H1 (cell line): ENCODE results near the gene COL20A1. TPM values are rescaled to one million over a fixed set of nuclear protein-coding genes. Genes with fewer than 3 reads are reported as not detected.
A peak's percentile ranks its signal among the peaks of the same experiment; 100 is the strongest.

Experiments
- CTCF ChIA-PET: fragments of 300-600 bp; sonication (Branson Sonifier 250); formaldehyde crosslinking; loops from one replicate; lab custom pipeline; 2021; ENCODE audit not compliant: partially characterized antibody; lab: Charles Lee
- POLR2A ChIA-PET: fragments of 300-600 bp; sonication (Branson Sonifier 250); formaldehyde crosslinking; loops from one replicate; lab custom pipeline; 2021; ENCODE audit warnings: inconsistent platforms; ENCODE audit not compliant: partially characterized antibody; lab: Charles Lee
- DNase-seq, 2 experiments: peaks; one replicate each; pipeline versions ENCODE4 v3.0.0 to v3.0.0-alpha.2; 2010 to 2022; ENCODE audit warnings: low spot score in 2 of 2, low read depth in 1 of 2, mixed read lengths in 1 of 2
- FAIRE-seq: peaks from 2 replicates; lab custom pipeline; 2011; peaks lifted over from hg19 to GRCh38; lab: Jason Lieb, UNC
- H2AFZ ChIP-seq: 2 replicates; pipeline ENCODE4 v1.8.1; 2012; ENCODE audit warnings: low read length, inconsistent platforms
- H2AK5ac ChIP-seq: 2 replicates; pipeline ENCODE4 v1.6.1; 2013; ENCODE audit warnings: low read depth, low read length
- H2BK120ac ChIP-seq: replicated peaks from 2 replicates; pipeline ENCODE3; 2013; ENCODE audit warnings: low read depth, low read length, inconsistent platforms
- H2BK12ac ChIP-seq: 2 replicates; pipeline ENCODE4 v1.6.1; 2013; ENCODE audit warnings: low read depth, low read length
- H2BK15ac ChIP-seq: 2 replicates; pipeline ENCODE4 v1.6.1; 2013; ENCODE audit warnings: low read length
- H2BK20ac ChIP-seq: 2 replicates; pipeline ENCODE4 v1.6.1; 2013; ENCODE audit warnings: low read length
- H2BK5ac ChIP-seq: 2 replicates; pipeline ENCODE4 v1.6.1; 2013; ENCODE audit warnings: low read depth, low read length
- H3K14ac ChIP-seq: 2 replicates; pipeline ENCODE4 v1.6.1; 2013; ENCODE audit warnings: inconsistent platforms; ENCODE audit not compliant: insufficient read length
- H3K18ac ChIP-seq: 2 replicates; pipeline ENCODE4 v1.6.1; 2013; ENCODE audit warnings: low read length; ENCODE audit errors: extremely low read depth
- H3K23ac ChIP-seq: 2 replicates; pipeline ENCODE4 v1.6.1; 2013; ENCODE audit warnings: inconsistent platforms; ENCODE audit not compliant: insufficient read length
- H3K23me2 ChIP-seq: 2 replicates; pipeline ENCODE4 v1.6.1; 2013; ENCODE audit warnings: low read depth, low read length
- H3K27ac ChIP-seq: 2 replicates; pipeline ENCODE4 v1.6.1; 2011; ENCODE audit warnings: low read depth, low read length, inconsistent platforms
- H3K27me3 ChIP-seq, 4 experiments: replicated peaks in 1 of 4; 1 replicate in 1 of 4; 2 replicates in 3 of 4; pipeline versions ENCODE4 v1.6.1 to v1.8.1; 2011 to 2013; ENCODE audit warnings: low read length in 3 of 4, mild to moderate bottlenecking in 3 of 4, inconsistent platforms in 2 of 4, mixed read lengths in 2 of 4, moderate library complexity in 1 of 4; ENCODE audit not compliant: control insufficient read depth in 3 of 4, insufficient read depth in 3 of 4; ENCODE audit errors: extremely low read depth in 1 of 4
- H3K36me3 ChIP-seq, 4 experiments: 2 replicates each; pipeline versions ENCODE4 v1.6.1 to v1.8.1; 2011 to 2013; ENCODE audit warnings: mild to moderate bottlenecking in 4 of 4, low read length in 3 of 4, moderate library complexity in 2 of 4, control low read depth in 1 of 4, inconsistent platforms in 1 of 4; ENCODE audit not compliant: insufficient read depth in 4 of 4, control insufficient read depth in 2 of 4
- H3K4ac ChIP-seq: replicated peaks from 2 replicates; pipeline ENCODE3; 2013; ENCODE audit warnings: low read length, low read depth, mixed read lengths, inconsistent platforms; ENCODE audit not compliant: insufficient read length
- H3K4me1 ChIP-seq, 4 experiments: replicated peaks in 1 of 4; 1 replicate in 1 of 4; 2 replicates in 3 of 4; pipeline versions ENCODE4 v1.6.1 to v1.8.1; 2011 to 2013; ENCODE audit warnings: low read length in 3 of 4, inconsistent platforms in 2 of 4, mixed read lengths in 1 of 4; ENCODE audit not compliant: insufficient read depth in 4 of 4, control insufficient read depth in 3 of 4
- H3K4me2 ChIP-seq, 2 experiments: 2 replicates each; pipeline versions ENCODE4 v1.6.1 to v1.8.1; 2011 to 2013; ENCODE audit warnings: low read depth in 2 of 2, low read length in 2 of 2, control low read depth in 1 of 2, inconsistent platforms in 1 of 2, mild to moderate bottlenecking in 1 of 2; ENCODE audit not compliant: insufficient read depth in 1 of 2
- H3K4me3 ChIP-seq, 4 experiments: fragments of 200-600, 300-600 bp in 1 of 4; sonication (generic), shearing (Covaris generic), sonication (Bioruptor Twin) in 1 of 4; 2 replicates each; pipeline versions ENCODE4 v1.5.1 to v1.8.1; 2011 to 2016; ENCODE audit warnings: low read length in 4 of 4, low read depth in 3 of 4, control low read depth in 2 of 4, inconsistent platforms in 2 of 4, mild to moderate bottlenecking in 2 of 4, mixed read lengths in 1 of 4, moderate library complexity in 1 of 4; ENCODE audit not compliant: insufficient read depth in 2 of 4; ENCODE audit errors: extremely low read depth in 1 of 4
- H3K56ac ChIP-seq: replicated peaks from 2 replicates; pipeline ENCODE3; 2013; ENCODE audit warnings: low read depth, mild to moderate bottlenecking, mixed read lengths, low read length, inconsistent platforms; ENCODE audit not compliant: insufficient read length
- H3K79me1 ChIP-seq: 2 replicates; pipeline ENCODE4 v1.6.1; 2013; ENCODE audit warnings: low read depth, low read length, control low read depth
- H3K79me2 ChIP-seq, 2 experiments: 2 replicates each; pipeline versions ENCODE4 v1.6.1 to v1.8.1; 2012 to 2013; ENCODE audit warnings: low read length in 2 of 2, mild to moderate bottlenecking in 2 of 2, inconsistent platforms in 1 of 2; ENCODE audit not compliant: insufficient read depth in 2 of 2, control insufficient read depth in 1 of 2
- H3K9ac ChIP-seq, 4 experiments: replicated peaks in 1 of 4; 1 replicate in 1 of 4; 2 replicates in 3 of 4; pipeline versions ENCODE4 v1.6.1 to v1.8.1; 2011 to 2013; ENCODE audit warnings: low read depth in 3 of 4, low read length in 3 of 4, control low read depth in 2 of 4, mild to moderate bottlenecking in 2 of 4, moderate library complexity in 2 of 4, inconsistent platforms in 1 of 4; ENCODE audit errors: extremely low read depth in 1 of 4
- H3K9me3 ChIP-seq, 2 experiments: 2 replicates each; pipeline versions ENCODE4 v1.6.1 to v1.8.1; 2012 to 2013; ENCODE audit warnings: mild to moderate bottlenecking in 2 of 2, moderate library complexity in 2 of 2, control low read depth in 1 of 2, inconsistent platforms in 1 of 2, low read depth in 1 of 2, low read length in 1 of 2, mixed read lengths in 1 of 2; ENCODE audit not compliant: insufficient read depth in 2 of 2
- H4K20me1 ChIP-seq, 2 experiments: replicated peaks in 1 of 2; 2 replicates each; pipeline versions ENCODE3 to v1.8.1; 2011 to 2013; ENCODE audit warnings: inconsistent platforms in 2 of 2, low read length in 2 of 2, mild to moderate bottlenecking in 1 of 2; ENCODE audit not compliant: insufficient read depth in 2 of 2, control insufficient read depth in 1 of 2
- H4K5ac ChIP-seq: 2 replicates; pipeline ENCODE4 v1.6.1; 2013; ENCODE audit warnings: low read length, low read depth, mixed read lengths, inconsistent platforms; ENCODE audit not compliant: insufficient read length
- H4K8ac ChIP-seq: 2 replicates; pipeline ENCODE4 v1.8.0; 2013; ENCODE audit warnings: mild to moderate bottlenecking, moderate library complexity, low read length, inconsistent platforms; ENCODE audit not compliant: insufficient read depth; ENCODE audit errors: extremely low read depth
- H4K91ac ChIP-seq: replicated peaks from 2 replicates; pipeline ENCODE3; 2013; ENCODE audit warnings: low read length, mixed read lengths, inconsistent platforms; ENCODE audit not compliant: insufficient read length
- ASH2L ChIP-seq: fragments of 200-600, 300-600 bp; sonication (generic); IDR thresholded peaks from one replicate; pipeline ENCODE4 v1.7.1; 2017; ENCODE audit warnings: low read length
- CHD2 ChIP-seq: IDR thresholded peaks from 2 replicates; pipeline ENCODE4 v1.6.1; 2012; ENCODE audit warnings: low read length, improper control_type of control experiment
- EGR1 ChIP-seq: IDR thresholded peaks from 2 replicates; pipeline ENCODE4 v1.6.1; 2011; ENCODE audit warnings: low read depth, low read length, borderline replicate concordance
- JUN ChIP-seq: IDR thresholded peaks from 2 replicates; pipeline ENCODE4 v1.6.1; 2011; ENCODE audit warnings: low read depth, mild to moderate bottlenecking, improper control_type of control experiment, low read length
- NANOG ChIP-seq: IDR thresholded peaks from 2 replicates; pipeline ENCODE4 v1.6.1; 2011; ENCODE audit warnings: low read length, low read depth, mild to moderate bottlenecking, inconsistent platforms; ENCODE audit not compliant: insufficient read depth, poor library complexity, severe bottlenecking
- NRF1 ChIP-seq: IDR thresholded peaks from 2 replicates; pipeline ENCODE4 v1.6.1; 2011; ENCODE audit warnings: mild to moderate bottlenecking, low read depth, low read length, improper control_type of control experiment
- POLR2A ChIP-seq, 2 experiments: IDR thresholded peaks; 1 replicate in 1 of 2; 2 replicates in 1 of 2; pipeline ENCODE4 v1.6.1; 2011; ENCODE audit warnings: low read depth in 2 of 2, low read length in 2 of 2, mild to moderate bottlenecking in 2 of 2; ENCODE audit errors: control extremely low read depth in 1 of 2
- SP2 ChIP-seq: IDR thresholded peaks from 2 replicates; pipeline ENCODE4 v1.6.1; 2012; ENCODE audit warnings: mild to moderate bottlenecking, low read length, inconsistent platforms
- TAF1 ChIP-seq: IDR thresholded peaks from 2 replicates; pipeline ENCODE4 v1.6.1; 2011; ENCODE audit warnings: mild to moderate bottlenecking, low read depth, low read length
- WGBS, 2 experiments: shearing (Covaris generic) in 1 of 2; methylation state at CpG; one replicate each; pipeline versions ENCODE4 v1.1.6 to v1.1.7; 2013 to 2015; ENCODE audit warnings: low lambda C conversion rate in 2 of 2, mixed read lengths in 2 of 2, inconsistent platforms in 1 of 2, low coverage in 1 of 2, missing lambda C conversion rate in 1 of 2; ENCODE audit not compliant: insufficient replicate concordance in 2 of 2, insufficient coverage in 1 of 2, insufficient read length in 1 of 2; ENCODE audit errors: extremely low coverage in 1 of 2, missing lambda C conversion rate in 1 of 2; 5-methylcytosine and 5-hydroxymethylcytosine counted together
- polyA plus RNA-seq, 7 experiments: library from polyadenylated mRNA; depleted of rRNA in 3 of 7; stranded (reverse) in 5 of 7; unstranded in 2 of 7; fragments of >200 nt in 5 of 7; fragments of 200-250 nt in 2 of 7; gene quantifications; 1 replicate in 5 of 7; 2 replicates in 1 of 7; 4 replicates in 1 of 7; pipeline versions ENCODE4 v1.2.1 to v1.2.3, GENCODE V29; 2011 to 2013; ENCODE audit warnings: missing spikeins in 2 of 7, mixed read lengths in 2 of 7
- total RNA-seq: library from RNA; stranded (reverse); fragmentation: NEBNext Ultra II Directional; extraction: Animal tissue kit (Norgen Biotek cat#: 25700); gene quantifications from 2 replicates; pipeline ENCODE4 v1.2.1, GENCODE V29; 2021
- TF ChIP-seq, protein P1 (sequence below): IDR thresholded peaks from 2 replicates; pipeline ENCODE4 v1.6.1; 2011; ENCODE audit warnings: low read length, improper control_type of control experiment

Gene COL20A1
- total and polyA plus RNA-seq, 2 of the 8 experiments (the other 6 are each of a cell fraction or from before 2014, with no cell fraction given) = 0.19 to 0.21 TPM

DNA sequence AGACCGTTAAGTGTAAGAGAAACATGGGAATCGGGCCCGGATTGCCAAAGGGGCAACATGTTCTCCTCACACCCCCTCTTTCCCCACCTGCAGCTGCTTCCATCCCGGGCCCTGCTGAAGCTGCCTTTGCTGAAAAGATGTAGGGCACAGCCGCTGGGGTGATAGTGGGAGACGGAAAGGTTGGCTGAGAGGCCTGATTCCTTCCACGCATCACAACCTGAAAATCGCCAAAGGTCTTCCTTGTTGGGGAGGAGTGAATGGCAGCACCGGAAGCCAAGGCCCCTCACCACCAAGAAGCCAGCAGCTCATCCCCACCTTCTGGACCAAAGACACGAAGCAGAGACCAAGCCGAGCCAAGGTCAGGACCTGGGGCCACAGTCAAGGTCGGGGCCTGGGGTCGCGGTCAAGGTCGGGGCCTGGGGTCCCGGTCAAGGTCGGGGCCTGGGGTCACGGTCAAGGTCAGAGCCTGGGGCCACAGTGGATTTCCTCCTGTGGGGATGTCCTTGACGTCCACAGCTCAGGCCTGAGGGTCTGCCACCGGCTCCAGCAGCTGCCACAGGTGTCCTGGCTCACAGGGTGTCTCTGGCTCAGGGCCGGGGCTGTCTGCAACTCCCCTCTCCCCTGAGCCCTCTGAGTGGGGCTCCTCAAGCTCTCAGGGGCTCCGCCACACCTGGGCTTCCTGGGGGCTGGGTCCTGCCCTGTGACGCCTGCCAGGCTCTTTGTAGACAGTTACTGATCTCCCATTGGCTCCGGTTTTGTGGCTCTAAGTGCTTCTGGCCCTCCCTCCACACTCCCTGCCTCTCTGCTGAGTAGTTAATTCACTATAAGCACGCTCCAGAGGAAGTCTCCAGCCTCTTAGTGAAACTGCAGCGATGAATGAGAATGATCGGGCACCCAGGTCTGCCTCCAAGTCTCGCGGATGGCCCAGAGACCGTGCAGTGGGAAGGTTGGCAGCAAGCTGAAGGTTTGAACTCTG lies 73.7 kb downstream of the COL20A1 start:
- POLR2A ChIA-PET = interaction anchor here (1.0 kb wide), 1 partner anchor 11 kb away, joined by 6 read pairs; no protein-coding TSS in a partner anchor
- Histone ChIP-seq H4K91ac (no peak overlapping the region), H2BK20ac (no peak overlapping the region), H3K4me3 (no peak overlapping the region), H3K4ac (no peak overlapping the region), H3K56ac (no peak overlapping the region), H3K79me1 (peaks cover 2% of the 10 kb centered on the region; the same call in 1 of the 2 replicates), H3K14ac (no peak overlapping the region), H3K27me3 (peaks cover 0 to 15% (median 9%) of the 10 kb centered on the region in 4 experiments; a peak in 4 of 7 replicates), H2AFZ (no peak overlapping the region), H3K9ac (0 out of 7 replicates have a peak overlapping the region, but pooled peaks of 1 of the 4 experiments have one; percentile 4), H2BK12ac (peak overlapping the region; percentile 39; the same call in 1 of the 2 replicates), H3K18ac (peak overlapping the region; percentile 7; the same call in 1 of the 2 replicates), H4K5ac (no peak overlapping the region), H3K27ac (no peak overlapping the region), H4K8ac (no peak overlapping the region; the same call in 1 of the 2 replicates), H3K9me3 (no peaks in the 10 kb centered on the region), H4K20me1 (no peaks in the 10 kb centered on the region), H2BK5ac (no peak overlapping the region), H2BK120ac (no peak overlapping the region), H3K4me2 (no peak overlapping the region), H3K79me2 (no peaks in the 10 kb centered on the region), H3K23me2 (peaks cover 7% of the 10 kb centered on the region; the same call in 1 of the 2 replicates), H3K36me3 (no peaks in the 10 kb centered on the region), H3K23ac (no peak overlapping the region), H2AK5ac (no peak overlapping the region), H3K4me1 (peaks cover 0 to 19% (median 11%) of the 10 kb centered on the region in 4 experiments; a peak in 6 of 7 replicates), H2BK15ac (0 out of 2 replicates have a peak overlapping the region, but pooled peaks have one; percentile 81)
- DNase-seq = no peak
- 83% methylated on average over 27 of the region's 30 CpGs; no CpG with 5 or more reads in 1 of the 2 experiments for WGBS, 2 experiments
- FAIRE-seq = no peak
- CTCF ChIA-PET = interaction anchor here (0.8 to 3.8 kb wide), 5 partner anchors 11 to 143 kb away, joined by 3 to 20 read pairs (median 13); no protein-coding TSS in a partner anchor
- no peak for TF ChIP-seq NRF1
- TF ChIP-seq SP2 = no peak
- TF ChIP-seq NANOG = no peak
- TF ChIP-seq JUN = no peak
- TF ChIP-seq POLR2A (IDR thresholded peaks at IDR 0.05; ENCODE audit: control extremely low read depth in 1 of 2, low read depth in 2 of 2, low read length in 2 of 2) = no peak
- TF ChIP-seq EGR1 = no peak
- TF ChIP-seq, protein P1, sequence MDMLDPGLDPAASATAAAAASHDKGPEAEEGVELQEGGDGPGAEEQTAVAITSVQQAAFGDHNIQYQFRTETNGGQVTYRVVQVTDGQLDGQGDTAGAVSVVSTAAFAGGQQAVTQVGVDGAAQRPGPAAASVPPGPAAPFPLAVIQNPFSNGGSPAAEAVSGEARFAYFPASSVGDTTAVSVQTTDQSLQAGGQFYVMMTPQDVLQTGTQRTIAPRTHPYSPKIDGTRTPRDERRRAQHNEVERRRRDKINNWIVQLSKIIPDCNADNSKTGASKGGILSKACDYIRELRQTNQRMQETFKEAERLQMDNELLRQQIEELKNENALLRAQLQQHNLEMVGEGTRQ = no peak
- TF ChIP-seq CHD2 = no peak
- no peak for TF ChIP-seq TAF1
- no peak for TF ChIP-seq ASH2L
